Upper lobe of left lung (tissue), 4 donors: ENCODE data around the gene MRPS21.
A peak's percentile ranks its signal among the peaks of the same experiment; 100 is the strongest.

ENCODE experiments used
- CTCF ChIP-seq, 6 experiments: fragments of 450-650 bp in 4 of 6; fragments of 200-600 bp in 2 of 6; sonication (generic) in 2 of 6; IDR thresholded peaks; one replicate each; pipeline ENCODE4 v1.5.1; 2016 to 2019; ENCODE audit warnings: antibody characterized with exemption in 6 of 6
- POLR2A ChIP-seq, 4 donors: fragments of 450-650 bp; IDR thresholded peaks; one replicate each; pipeline ENCODE4 v1.5.1; 2016 to 2017; ENCODE audit warnings: antibody characterized with exemption in 4 of 4, mild to moderate bottlenecking in 2 of 4
- POLR2AphosphoS5 ChIP-seq, 2 donors: sonication (generic); formaldehyde crosslinking; IDR thresholded peaks; one replicate each; pipeline ENCODE4 v1.5.1; 2017; ENCODE audit warnings: antibody characterized with exemption in 2 of 2

GRCh38 chr1:150268340-150268704 is 25.3 kb upstream of the MRPS21 start:
- TF ChIP-seq CTCF (IDR thresholded peaks at IDR 0.05) (no peak), POLR2A (IDR thresholded peaks at IDR 0.05) (no peak), POLR2AphosphoS5 (IDR thresholded peaks at IDR 0.05) (peak in 1 of 2 donors; percentile 8)
